Fibroblast of lung (primary cell): ENCODE data around the gene AKNA.
A peak's percentile ranks its signal among the peaks of the same experiment; 100 is the strongest.

ENCODE experiments used
- CTCF ChIP-seq, 2 donors: IDR thresholded peaks in 1 of 2; conservative IDR thresholded peaks in 1 of 2; 1 replicate in 1 of 2; 2 replicates in 1 of 2; pipeline ENCODE4 v1.5.1; 2011 to 2012; ENCODE audit warnings: low read length in 2 of 2, control low read depth in 1 of 2, inconsistent platforms in 1 of 2, low read depth in 1 of 2, mild to moderate bottlenecking in 1 of 2
- EZH2 ChIP-seq: IDR thresholded peaks from 2 replicates; pipeline ENCODE4 v1.5.1; 2012; ENCODE audit warnings: low read length, control low read depth, mild to moderate bottlenecking; ENCODE audit errors: missing control alignments

GRCh38 chr9:114291064-114291474, 96.7 kb downstream of the AKNA start:
- peak; percentile 73 to 77 for TF ChIP-seq CTCF (conservative IDR thresholded peaks at IDR 0.05 in 1 of 2, IDR thresholded peaks at IDR 0.05 in 1 of 2; ENCODE audit: low read depth in 1 of 2, low read length in 2 of 2)
- TF ChIP-seq EZH2 = no peak
